Upper lobe of left lung (tissue), 4 donors: ENCODE results near the gene TOP3B.

Source experiments
- CTCF ChIP-seq, 6 experiments: fragments of 450-650 bp in 4 of 6; fragments of 200-600 bp in 2 of 6; sonication (generic) in 2 of 6; IDR thresholded peaks; one replicate each; pipeline ENCODE4 v1.5.1; 2016 to 2019; ENCODE audit warnings: antibody characterized with exemption in 6 of 6
- EP300 ChIP-seq, 4 donors: sonication (generic); formaldehyde crosslinking; IDR thresholded peaks; one replicate each; pipeline ENCODE4 v1.5.1; 2017; ENCODE audit warnings: antibody characterized with exemption in 4 of 4, control low read depth in 2 of 4
- POLR2A ChIP-seq, 4 donors: fragments of 450-650 bp; IDR thresholded peaks; one replicate each; pipeline ENCODE4 v1.5.1; 2016 to 2017; ENCODE audit warnings: antibody characterized with exemption in 4 of 4, mild to moderate bottlenecking in 2 of 4
- POLR2AphosphoS5 ChIP-seq, 2 donors: sonication (generic); formaldehyde crosslinking; IDR thresholded peaks; one replicate each; pipeline ENCODE4 v1.5.1; 2017; ENCODE audit warnings: antibody characterized with exemption in 2 of 2

GRCh38 chr22:21932347-21932746, 50.2 kb downstream of the TOP3B start:
- TF ChIP-seq CTCF (IDR thresholded peaks at IDR 0.05) (no peak), EP300 (IDR thresholded peaks at IDR 0.05) (no peak), POLR2A (IDR thresholded peaks at IDR 0.05) (no peak), POLR2AphosphoS5 (IDR thresholded peaks at IDR 0.05) (no peak)
